HG03521 (cell line): ENCODE data around the gene FAM120C.

Experiments
- ATAC-seq: cut with Tn5 transposase; IDR thresholded peaks from one replicate; pipeline ENCODE4 v1.9.1; 2021; ENCODE audit warnings: mild to moderate bottlenecking, moderate library complexity; ENCODE audit not compliant: unreplicated experiment

FAM120C gene

DNA sequence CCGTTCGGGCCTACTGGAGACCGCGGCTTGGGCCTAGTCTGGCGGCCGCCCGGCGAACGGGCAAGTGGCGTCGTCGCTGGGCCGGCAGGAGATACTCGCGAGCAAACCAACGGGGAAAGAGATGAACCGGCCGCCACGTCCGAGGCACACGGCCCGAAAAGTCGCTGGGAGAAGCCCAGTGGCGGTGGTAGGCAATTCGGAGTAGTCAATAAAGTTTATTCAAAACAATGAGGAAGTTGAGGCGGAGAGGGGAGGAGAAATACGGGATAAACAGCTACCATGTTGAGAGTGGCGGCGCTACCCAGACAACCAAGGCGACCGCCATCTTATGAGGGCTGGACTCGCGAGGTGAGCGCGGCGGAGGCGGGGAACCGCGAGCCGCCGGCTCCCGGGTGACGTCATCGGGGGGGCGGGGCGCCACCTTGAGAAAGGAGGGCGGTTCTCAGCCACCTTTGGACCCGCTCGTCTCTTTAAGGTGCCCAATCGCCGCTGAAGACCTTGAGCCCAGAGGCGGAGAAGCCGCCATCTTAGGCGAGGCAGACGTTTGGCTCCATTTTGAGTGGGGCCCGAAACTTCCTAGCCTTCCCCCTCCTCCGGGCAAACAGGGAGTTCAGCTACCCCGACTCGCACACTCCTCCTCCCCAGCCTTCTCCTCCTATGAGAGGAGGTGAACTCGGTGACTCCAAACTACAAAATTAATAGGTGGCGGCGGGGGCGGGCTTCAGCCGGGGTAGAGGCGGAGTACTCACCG lies 138.8 kb downstream of the FAM120C start, which contains the start of gene PHF8:
Gene PHF8 (minus strand): TSS at position 348 of the 751 bp plus-strand sequence. CDS start 1,745 bp downstream, outside the sequence.
- ATAC-seq: peak; percentile 82

DNA sequence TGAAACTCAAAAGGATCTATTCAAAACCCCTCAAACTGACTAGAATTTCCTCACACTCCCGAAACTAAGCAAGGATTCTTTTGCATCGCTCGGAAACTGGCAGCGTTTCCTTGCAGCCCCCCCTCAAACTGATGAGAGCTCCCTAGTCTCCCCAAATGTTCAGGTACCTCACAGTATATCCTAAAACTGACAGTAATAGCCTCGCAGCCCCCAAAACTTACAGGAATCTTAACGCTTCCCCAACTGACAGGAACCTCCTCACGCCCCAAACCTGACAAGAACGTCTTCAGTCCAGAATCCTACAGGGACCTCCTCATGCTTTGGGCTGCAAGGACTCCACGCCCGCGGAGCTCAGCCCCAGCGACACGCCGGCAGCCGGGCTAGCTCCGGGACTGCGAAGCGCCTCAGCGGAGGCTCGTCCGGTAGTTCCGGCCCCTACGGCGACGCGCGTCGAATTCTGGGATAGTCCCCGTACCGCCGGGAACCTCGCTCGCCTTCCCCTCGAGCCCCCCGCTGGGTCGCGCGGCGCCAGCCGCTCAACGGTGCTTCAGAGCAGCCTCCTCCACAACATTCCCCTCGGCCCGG lies 139.4 kb downstream of the FAM120C start:
- peak; percentile 9 for ATAC-seq

DNA sequence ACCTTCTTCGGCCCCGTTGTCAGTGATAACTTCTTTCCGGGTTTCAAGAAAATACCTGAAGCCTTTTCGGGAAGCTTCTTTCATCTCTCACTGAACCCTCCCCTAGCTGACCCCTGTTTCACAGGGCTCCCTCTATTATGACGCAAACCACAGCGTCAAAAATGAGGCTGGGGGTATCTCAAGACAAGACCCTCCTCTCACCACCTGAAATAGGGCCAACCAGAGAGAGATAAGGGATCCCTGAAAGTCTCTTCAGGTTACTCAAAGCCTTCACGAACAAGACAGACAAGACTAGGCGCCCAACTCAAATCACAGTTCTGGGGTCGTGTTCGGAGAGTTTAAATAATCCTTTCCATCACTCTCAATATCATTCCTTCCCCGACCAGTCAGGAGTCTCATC lies 140.0 kb downstream of the FAM120C start:
- ATAC-seq: no peak

DNA sequence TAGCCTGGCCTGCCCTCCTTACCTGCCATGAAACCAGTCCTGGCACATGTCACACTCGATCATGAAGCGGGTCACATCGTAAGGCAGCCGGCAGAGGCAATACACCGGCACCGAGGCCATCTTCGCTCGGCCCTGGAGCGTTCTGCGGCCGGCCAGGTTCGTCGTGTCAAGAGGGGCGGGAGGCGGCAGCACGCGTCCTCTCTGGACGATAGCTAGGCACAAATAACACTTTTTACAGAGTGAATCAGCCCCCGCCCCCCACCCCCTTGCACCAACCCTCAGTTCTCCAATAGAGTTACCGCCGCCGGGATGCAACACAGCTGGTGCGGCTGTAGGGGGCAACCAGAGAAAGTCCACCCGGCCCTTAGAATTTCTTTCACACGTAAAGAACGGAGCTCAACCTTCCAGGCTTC lies 140.4 kb downstream of the FAM120C start:
- no peak for ATAC-seq

DNA sequence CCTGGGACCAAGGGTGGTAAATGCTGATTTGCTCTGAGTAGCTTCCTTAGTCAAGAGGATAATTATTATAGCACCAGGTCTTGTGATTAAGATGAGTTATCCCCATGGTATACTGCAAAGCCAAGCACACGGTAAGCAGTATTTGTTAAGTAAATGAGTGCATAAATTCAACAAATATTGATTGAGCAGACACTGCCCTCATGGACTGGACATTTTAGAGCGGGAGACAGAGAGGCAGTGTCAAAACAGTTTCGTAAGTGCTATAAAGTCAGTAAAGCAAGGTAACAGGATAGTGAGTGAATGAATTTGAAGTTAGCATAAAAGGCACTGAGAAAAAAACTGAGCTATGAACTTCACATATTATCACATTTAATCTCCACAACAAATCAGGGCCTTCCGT lies 152.7 kb downstream of the FAM120C start:
- ATAC-seq: no peak

DNA sequence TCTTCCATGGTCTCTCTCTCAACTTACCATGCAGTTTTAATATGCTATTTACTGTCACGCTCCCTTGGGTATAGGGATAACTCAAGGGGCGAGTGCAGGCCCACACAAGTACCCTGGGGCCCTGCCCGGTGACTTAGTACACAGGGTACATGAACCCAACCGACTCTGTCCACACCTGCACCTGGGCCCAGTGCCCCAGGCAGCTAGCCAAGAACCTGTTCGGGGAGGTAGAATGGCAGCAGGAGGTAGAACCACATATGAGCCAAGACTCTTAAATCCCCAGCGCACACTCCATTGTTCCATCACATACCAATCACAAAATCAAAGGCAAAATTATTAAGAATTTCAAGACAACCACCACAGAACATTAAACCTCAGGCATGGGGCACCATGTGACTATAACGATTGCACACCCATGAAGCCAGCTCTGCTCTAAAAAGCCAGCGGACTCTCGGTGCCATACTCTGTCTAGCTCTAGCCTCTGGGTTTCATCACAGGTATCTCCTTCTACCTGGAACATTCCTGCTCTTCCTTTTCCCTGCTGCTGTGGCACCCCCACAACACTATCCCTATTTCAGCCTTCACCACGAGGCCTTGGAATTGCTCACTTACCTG lies 153.4 kb downstream of the FAM120C start:
- ATAC-seq: no peak

DNA sequence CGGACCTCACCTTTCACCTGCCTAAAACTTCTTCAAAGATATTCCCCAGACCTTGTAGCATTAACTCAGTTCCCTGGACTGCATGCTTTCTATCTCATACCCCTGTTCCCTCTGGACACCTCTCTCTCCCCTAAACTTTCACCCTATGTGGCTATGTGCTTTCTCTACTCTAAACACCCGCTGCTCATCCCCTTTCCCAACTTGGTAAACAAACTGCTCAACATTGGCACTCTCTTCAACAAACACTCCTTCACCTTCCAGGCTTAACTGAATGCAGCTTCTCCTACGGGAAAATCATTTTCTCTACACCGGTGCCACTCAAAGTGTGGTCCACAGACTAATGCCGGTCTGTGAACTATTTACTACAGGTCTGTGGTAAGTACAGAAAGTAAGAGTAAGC lies 158.7 kb downstream of the FAM120C start:
- ATAC-seq: no peak
